OCI-LY3 (cell line): ENCODE measurements around the gene C3orf80.

Source experiments
- CTCF ChIP-seq: fragments of 200-600, 300-600 bp; sonication (generic); IDR thresholded peaks from 2 replicates; pipeline ENCODE4 v1.5.1; 2014; ENCODE audit warnings: antibody characterized with exemption, low read length, low read depth
- EZH2phosphoT487 ChIP-seq: fragments of 200-600 bp; shearing (Covaris generic); IDR thresholded peaks from 2 replicates; pipeline ENCODE4 v1.6.1; 2018; ENCODE audit warnings: antibody characterized with exemption, mixed run types, low read depth

GRCh38 chr3:160199108-160199507 lies 26.1 kb upstream of the C3orf80 start:
- TF ChIP-seq CTCF (no peak), EZH2phosphoT487 (no peak)
